GM23338 (cell line): ENCODE measurements around the gene DTL. TPM values are rescaled to one million over a fixed set of nuclear protein-coding genes. Genes with fewer than 3 reads are reported as not detected.

Experiments
- ATAC-seq: fragments of 200-7000 bp; cut with Tn5 transposase; 3 replicates; pipeline ENCODE4 v1.9.1; 2020
- DNase-seq: peaks from one replicate; pipeline ENCODE4 v3.0.0-alpha.2; 2015; ENCODE audit warnings: low spot score
- H2AFZ ChIP-seq: fragments of 200-600 bp; sonication (generic); 2 replicates; pipeline ENCODE4 v1.8.0; 2016; ENCODE audit warnings: antibody characterized with exemption, mild to moderate bottlenecking, moderate library complexity
- H3F3A ChIP-seq: fragments of 200-600 bp; sonication (generic); replicated peaks from 2 replicates; pipeline ENCODE4 v1.8.0; 2017; ENCODE audit warnings: antibody characterized with exemption, mixed run types, low read depth
- H3K27ac ChIP-seq: fragments of 200-600 bp; sonication (generic); 2 replicates; pipeline ENCODE4 v1.6.1; 2016; ENCODE audit warnings: low read depth
- H3K27me3 ChIP-seq: fragments of 200-600 bp; sonication (generic); 2 replicates; pipeline ENCODE4 v1.8.0; 2016; ENCODE audit warnings: mild to moderate bottlenecking, mixed run types, moderate library complexity; ENCODE audit not compliant: insufficient read depth
- H3K36me3 ChIP-seq: fragments of 200-600 bp; sonication (generic); 2 replicates; pipeline ENCODE4 v1.8.0; 2016; ENCODE audit warnings: mild to moderate bottlenecking; ENCODE audit not compliant: insufficient read depth
- H3K4me1 ChIP-seq: fragments of 200-600 bp; sonication (generic); 2 replicates; pipeline ENCODE4 v1.8.0; 2016; ENCODE audit warnings: mild to moderate bottlenecking, moderate library complexity; ENCODE audit not compliant: insufficient read depth
- H3K4me2 ChIP-seq: fragments of 200-600 bp; sonication (generic); 2 replicates; pipeline ENCODE4 v1.7.1; 2017; ENCODE audit warnings: mixed run types
- H3K4me3 ChIP-seq: fragments of 200-600 bp; sonication (generic); 2 replicates; pipeline ENCODE4 v1.6.1; 2016; ENCODE audit warnings: mixed run types
- H3K79me2 ChIP-seq: fragments of 200-600 bp; sonication (generic); replicated peaks from 2 replicates; pipeline ENCODE4 v1.8.0; 2017; ENCODE audit warnings: mild to moderate bottlenecking; ENCODE audit not compliant: insufficient read depth
- H3K9me2 ChIP-seq: fragments of 200-600 bp; sonication (generic); 2 replicates; pipeline ENCODE4 v1.8.0; 2017; ENCODE audit not compliant: insufficient read depth
- H4K20me1 ChIP-seq: fragments of 200-600 bp; sonication (generic); replicated peaks from 2 replicates; pipeline ENCODE4 v1.8.0; 2017; ENCODE audit warnings: mild to moderate bottlenecking; ENCODE audit not compliant: insufficient read depth
- H3K27ac Mint-ChIP-seq: 2 replicates; pipeline ENCODE4 v1.8.0; 2020; ENCODE audit warnings: inconsistent platforms, mild to moderate bottlenecking, moderate library complexity, mixed read lengths
- H3K27me3 Mint-ChIP-seq: 3 replicates; pipeline ENCODE4 v1.8.0; 2022; ENCODE audit warnings: low read depth, mild to moderate bottlenecking, moderate library complexity, mixed read lengths, inconsistent platforms; ENCODE audit not compliant: insufficient read depth, poor library complexity
- H3K36me3 Mint-ChIP-seq: 3 replicates; pipeline ENCODE4 v1.8.0; 2021; ENCODE audit warnings: low read depth, mild to moderate bottlenecking, inconsistent platforms, moderate library complexity, mixed read lengths
- H3K4me1 Mint-ChIP-seq: 3 replicates; pipeline ENCODE4 v1.8.0; 2020; ENCODE audit warnings: mild to moderate bottlenecking, inconsistent platforms, mixed read lengths
- H3K4me3 Mint-ChIP-seq: 3 replicates; pipeline ENCODE4 v1.8.0; 2021; ENCODE audit warnings: moderate library complexity, mild to moderate bottlenecking, inconsistent platforms, mixed read lengths
- H3K9me3 Mint-ChIP-seq: 3 replicates; pipeline ENCODE4 v1.8.0; 2020; ENCODE audit warnings: moderate library complexity, mild to moderate bottlenecking, inconsistent platforms, mixed read lengths
- CREB1 ChIP-seq: fragments of 250-450 bp; sonication (Bioruptor Pico); IDR thresholded peaks from 2 replicates; pipeline ENCODE4 v1.5.0; 2020; ENCODE audit warnings: low read depth, mild to moderate bottlenecking, moderate library complexity
- EZH2 ChIP-seq: fragments of 200-600 bp; sonication (generic); IDR thresholded peaks from one replicate; pipeline ENCODE4 v1.8.0; 2017; ENCODE audit warnings: antibody characterized with exemption, mild to moderate bottlenecking, low read depth; ENCODE audit not compliant: unreplicated experiment
- EZH2phosphoT487 ChIP-seq: fragments of 200-600 bp; sonication (generic); IDR thresholded peaks from one replicate; pipeline ENCODE4 v1.8.1; 2018; ENCODE audit warnings: antibody characterized with exemption; ENCODE audit not compliant: unreplicated experiment
- JUNB ChIP-seq: IDR thresholded peaks from one replicate; pipeline ENCODE4 v1.6.1; 2016; ENCODE audit warnings: antibody characterized with exemption; ENCODE audit not compliant: unreplicated experiment
- NANOG ChIP-seq: IDR thresholded peaks from 2 replicates; pipeline ENCODE4 v1.6.1; 2016; ENCODE audit warnings: antibody characterized with exemption, borderline replicate concordance
- POLR2AphosphoS5 ChIP-seq: IDR thresholded peaks from 2 replicates; pipeline ENCODE4 v1.6.1; 2016; ENCODE audit warnings: antibody characterized with exemption, low read depth
- STAT1 ChIP-seq: IDR thresholded peaks from one replicate; pipeline ENCODE4 v1.6.1; 2016; ENCODE audit warnings: antibody characterized with exemption; ENCODE audit not compliant: unreplicated experiment
- ZNF114 ChIP-seq: fragments of 250-450 bp; sonication (Bioruptor Pico); IDR thresholded peaks from 2 replicates; pipeline ENCODE4 v1.5.0; 2020; ENCODE audit warnings: mild to moderate bottlenecking, moderate library complexity
- ZNF331 ChIP-seq: fragments of 250-450 bp; sonication (Bioruptor Pico); IDR thresholded peaks from 2 replicates; pipeline ENCODE4 v1.5.0; 2020; ENCODE audit warnings: low read depth, mild to moderate bottlenecking, moderate library complexity
- polyA plus RNA-seq: library from polyadenylated mRNA; unstranded; fragments of >200 nt; fragmentation: Nextera tagmentation; extraction: Ambion mirVana; gene quantifications from 2 replicates; pipeline ENCODE4 v1.2.1, GENCODE V29; 2016
- total RNA-seq: library from RNA; depleted of rRNA; stranded (reverse); fragments of >200 nt; shearing (Covaris generic); gene quantifications from 2 replicates; pipeline ENCODE4 v1.2.3, GENCODE V29; 2014
- TF ChIP-seq, protein P1 (sequence below): fragments of 250-450 bp; sonication (Bioruptor Pico); IDR thresholded peaks from 2 replicates; pipeline ENCODE4 v1.5.0; 2020; ENCODE audit warnings: mild to moderate bottlenecking, moderate library complexity
- TF ChIP-seq, protein P2 (sequence below): IDR thresholded peaks from one replicate; pipeline ENCODE4 v1.6.1; 2018; ENCODE audit warnings: antibody characterized with exemption; ENCODE audit not compliant: unreplicated experiment
- TF ChIP-seq, protein P3 (sequence below): IDR thresholded peaks from 2 replicates; pipeline ENCODE4 v1.6.1; 2016; ENCODE audit warnings: antibody characterized with exemption
- TF ChIP-seq, protein P4 (sequence below), 2 experiments: fragments of 200-600 bp in 1 of 2; sonication (generic) in 1 of 2; conservative IDR thresholded peaks; 2 replicates each; pipeline versions ENCODE4 v1.5.1 to v1.6.1; 2016 to 2017; ENCODE audit warnings: antibody characterized with exemption in 2 of 2, low read depth in 2 of 2, mild to moderate bottlenecking in 2 of 2, moderate library complexity in 1 of 2

DTL gene
- total and polyA plus RNA-seq, 2 experiments from 2014 or later, result 26.5 to 58.8 TPM

DNA sequence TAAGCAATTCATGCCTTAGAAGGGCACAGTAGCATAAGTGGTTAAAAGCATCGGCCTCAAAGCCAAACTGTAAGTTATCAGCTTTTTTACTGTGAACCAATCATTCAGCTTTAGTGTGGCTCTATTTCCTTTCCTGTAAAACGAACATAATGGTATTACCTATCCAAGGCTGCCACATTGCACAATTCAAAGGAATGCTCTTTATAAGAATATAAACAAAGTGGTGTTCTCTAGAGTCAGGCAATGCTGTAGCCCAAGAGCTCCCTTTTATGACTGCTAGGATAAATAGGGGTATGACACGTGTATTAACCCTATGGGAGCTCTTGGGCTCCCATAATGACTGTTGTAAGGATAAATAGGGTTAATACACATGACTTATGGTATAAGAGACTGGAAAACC lies 25.5 kb upstream of the DTL start:
- no peaks in the 10 kb centered on the region for H3F3A ChIP-seq
- TF ChIP-seq, protein P1, sequence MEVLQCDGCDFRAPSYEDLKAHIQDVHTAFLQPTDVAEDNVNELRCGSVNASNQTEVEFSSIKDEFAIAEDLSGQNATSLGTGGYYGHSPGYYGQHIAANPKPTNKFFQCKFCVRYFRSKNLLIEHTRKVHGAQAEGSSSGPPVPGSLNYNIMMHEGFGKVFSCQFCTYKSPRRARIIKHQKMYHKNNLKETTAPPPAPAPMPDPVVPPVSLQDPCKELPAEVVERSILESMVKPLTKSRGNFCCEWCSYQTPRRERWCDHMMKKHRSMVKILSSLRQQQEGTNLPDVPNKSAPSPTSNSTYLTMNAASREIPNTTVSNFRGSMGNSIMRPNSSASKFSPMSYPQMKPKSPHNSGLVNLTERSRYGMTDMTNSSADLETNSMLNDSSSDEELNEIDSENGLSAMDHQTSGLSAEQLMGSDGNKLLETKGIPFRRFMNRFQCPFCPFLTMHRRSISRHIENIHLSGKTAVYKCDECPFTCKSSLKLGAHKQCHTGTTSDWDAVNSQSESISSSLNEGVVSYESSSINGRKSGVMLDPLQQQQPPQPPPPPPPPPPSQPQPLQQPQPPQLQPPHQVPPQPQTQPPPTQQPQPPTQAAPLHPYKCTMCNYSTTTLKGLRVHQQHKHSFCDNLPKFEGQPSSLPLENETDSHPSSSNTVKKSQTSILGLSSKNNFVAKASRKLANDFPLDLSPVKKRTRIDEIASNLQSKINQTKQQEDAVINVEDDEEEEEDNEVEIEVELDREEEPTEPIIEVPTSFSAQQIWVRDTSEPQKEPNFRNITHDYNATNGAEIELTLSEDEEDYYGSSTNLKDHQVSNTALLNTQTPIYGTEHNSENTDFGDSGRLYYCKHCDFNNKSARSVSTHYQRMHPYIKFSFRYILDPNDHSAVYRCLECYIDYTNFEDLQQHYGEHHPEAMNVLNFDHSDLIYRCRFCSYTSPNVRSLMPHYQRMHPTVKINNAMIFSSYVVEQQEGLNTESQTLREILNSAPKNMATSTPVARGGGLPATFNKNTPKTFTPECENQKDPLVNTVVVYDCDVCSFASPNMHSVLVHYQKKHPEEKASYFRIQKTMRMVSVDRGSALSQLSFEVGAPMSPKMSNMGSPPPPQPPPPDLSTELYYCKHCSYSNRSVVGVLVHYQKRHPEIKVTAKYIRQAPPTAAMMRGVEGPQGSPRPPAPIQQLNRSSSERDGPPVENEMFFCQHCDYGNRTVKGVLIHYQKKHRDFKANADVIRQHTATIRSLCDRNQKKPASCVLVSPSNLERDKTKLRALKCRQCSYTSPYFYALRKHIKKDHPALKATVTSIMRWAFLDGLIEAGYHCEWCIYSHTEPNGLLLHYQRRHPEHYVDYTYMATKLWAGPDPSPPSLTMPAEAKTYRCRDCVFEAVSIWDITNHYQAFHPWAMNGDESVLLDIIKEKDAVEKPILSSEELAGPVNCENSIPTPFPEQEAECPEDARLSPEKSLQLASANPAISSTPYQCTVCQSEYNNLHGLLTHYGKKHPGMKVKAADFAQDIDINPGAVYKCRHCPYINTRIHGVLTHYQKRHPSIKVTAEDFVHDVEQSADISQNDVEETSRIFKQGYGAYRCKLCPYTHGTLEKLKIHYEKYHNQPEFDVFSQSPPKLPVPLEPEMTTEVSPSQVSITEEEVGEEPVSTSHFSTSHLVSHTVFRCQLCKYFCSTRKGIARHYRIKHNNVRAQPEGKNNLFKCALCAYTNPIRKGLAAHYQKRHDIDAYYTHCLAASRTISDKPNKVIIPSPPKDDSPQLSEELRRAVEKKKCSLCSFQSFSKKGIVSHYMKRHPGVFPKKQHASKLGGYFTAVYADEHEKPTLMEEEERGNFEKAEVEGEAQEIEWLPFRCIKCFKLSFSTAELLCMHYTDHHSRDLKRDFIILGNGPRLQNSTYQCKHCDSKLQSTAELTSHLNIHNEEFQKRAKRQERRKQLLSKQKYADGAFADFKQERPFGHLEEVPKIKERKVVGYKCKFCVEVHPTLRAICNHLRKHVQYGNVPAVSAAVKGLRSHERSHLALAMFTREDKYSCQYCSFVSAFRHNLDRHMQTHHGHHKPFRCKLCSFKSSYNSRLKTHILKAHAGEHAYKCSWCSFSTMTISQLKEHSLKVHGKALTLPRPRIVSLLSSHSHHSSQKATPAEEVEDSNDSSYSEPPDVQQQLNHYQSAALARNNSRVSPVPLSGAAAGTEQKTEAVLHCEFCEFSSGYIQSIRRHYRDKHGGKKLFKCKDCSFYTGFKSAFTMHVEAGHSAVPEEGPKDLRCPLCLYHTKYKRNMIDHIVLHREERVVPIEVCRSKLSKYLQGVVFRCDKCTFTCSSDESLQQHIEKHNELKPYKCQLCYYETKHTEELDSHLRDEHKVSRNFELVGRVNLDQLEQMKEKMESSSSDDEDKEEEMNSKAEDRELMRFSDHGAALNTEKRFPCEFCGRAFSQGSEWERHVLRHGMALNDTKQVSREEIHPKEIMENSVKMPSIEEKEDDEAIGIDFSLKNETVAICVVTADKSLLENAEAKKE (CRISPR knock-in tag), result no peak
- TF ChIP-seq JUNB (no peak), EZH2phosphoT487 (no peak), EZH2 (no peak), NANOG (no peak), ZNF114 (CRISPR knock-in tag) (no peak), CREB1 (no peak), POLR2AphosphoS5 (no peak), ZNF331 (CRISPR knock-in tag) (no peak), STAT1 (no peak)
- TF ChIP-seq, protein P2, sequence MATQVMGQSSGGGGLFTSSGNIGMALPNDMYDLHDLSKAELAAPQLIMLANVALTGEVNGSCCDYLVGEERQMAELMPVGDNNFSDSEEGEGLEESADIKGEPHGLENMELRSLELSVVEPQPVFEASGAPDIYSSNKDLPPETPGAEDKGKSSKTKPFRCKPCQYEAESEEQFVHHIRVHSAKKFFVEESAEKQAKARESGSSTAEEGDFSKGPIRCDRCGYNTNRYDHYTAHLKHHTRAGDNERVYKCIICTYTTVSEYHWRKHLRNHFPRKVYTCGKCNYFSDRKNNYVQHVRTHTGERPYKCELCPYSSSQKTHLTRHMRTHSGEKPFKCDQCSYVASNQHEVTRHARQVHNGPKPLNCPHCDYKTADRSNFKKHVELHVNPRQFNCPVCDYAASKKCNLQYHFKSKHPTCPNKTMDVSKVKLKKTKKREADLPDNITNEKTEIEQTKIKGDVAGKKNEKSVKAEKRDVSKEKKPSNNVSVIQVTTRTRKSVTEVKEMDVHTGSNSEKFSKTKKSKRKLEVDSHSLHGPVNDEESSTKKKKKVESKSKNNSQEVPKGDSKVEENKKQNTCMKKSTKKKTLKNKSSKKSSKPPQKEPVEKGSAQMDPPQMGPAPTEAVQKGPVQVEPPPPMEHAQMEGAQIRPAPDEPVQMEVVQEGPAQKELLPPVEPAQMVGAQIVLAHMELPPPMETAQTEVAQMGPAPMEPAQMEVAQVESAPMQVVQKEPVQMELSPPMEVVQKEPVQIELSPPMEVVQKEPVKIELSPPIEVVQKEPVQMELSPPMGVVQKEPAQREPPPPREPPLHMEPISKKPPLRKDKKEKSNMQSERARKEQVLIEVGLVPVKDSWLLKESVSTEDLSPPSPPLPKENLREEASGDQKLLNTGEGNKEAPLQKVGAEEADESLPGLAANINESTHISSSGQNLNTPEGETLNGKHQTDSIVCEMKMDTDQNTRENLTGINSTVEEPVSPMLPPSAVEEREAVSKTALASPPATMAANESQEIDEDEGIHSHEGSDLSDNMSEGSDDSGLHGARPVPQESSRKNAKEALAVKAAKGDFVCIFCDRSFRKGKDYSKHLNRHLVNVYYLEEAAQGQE, result no peak
- TF ChIP-seq, protein P3, sequence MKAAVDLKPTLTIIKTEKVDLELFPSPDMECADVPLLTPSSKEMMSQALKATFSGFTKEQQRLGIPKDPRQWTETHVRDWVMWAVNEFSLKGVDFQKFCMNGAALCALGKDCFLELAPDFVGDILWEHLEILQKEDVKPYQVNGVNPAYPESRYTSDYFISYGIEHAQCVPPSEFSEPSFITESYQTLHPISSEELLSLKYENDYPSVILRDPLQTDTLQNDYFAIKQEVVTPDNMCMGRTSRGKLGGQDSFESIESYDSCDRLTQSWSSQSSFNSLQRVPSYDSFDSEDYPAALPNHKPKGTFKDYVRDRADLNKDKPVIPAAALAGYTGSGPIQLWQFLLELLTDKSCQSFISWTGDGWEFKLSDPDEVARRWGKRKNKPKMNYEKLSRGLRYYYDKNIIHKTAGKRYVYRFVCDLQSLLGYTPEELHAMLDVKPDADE, result no peak
- TF ChIP-seq, protein P4, sequence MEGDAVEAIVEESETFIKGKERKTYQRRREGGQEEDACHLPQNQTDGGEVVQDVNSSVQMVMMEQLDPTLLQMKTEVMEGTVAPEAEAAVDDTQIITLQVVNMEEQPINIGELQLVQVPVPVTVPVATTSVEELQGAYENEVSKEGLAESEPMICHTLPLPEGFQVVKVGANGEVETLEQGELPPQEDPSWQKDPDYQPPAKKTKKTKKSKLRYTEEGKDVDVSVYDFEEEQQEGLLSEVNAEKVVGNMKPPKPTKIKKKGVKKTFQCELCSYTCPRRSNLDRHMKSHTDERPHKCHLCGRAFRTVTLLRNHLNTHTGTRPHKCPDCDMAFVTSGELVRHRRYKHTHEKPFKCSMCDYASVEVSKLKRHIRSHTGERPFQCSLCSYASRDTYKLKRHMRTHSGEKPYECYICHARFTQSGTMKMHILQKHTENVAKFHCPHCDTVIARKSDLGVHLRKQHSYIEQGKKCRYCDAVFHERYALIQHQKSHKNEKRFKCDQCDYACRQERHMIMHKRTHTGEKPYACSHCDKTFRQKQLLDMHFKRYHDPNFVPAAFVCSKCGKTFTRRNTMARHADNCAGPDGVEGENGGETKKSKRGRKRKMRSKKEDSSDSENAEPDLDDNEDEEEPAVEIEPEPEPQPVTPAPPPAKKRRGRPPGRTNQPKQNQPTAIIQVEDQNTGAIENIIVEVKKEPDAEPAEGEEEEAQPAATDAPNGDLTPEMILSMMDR (conservative IDR thresholded peaks at IDR 0.05; ENCODE audit: low read depth in 2 of 2), result no peak
- H3K27me3 ChIP-seq, result no peaks in the 10 kb centered on the region
- no peak overlapping the region for H3K4me2 ChIP-seq
- H3K9me3 Mint-ChIP-seq, result peaks cover 4% of the 10 kb centered on the region; the same call in 1 of the 3 replicates
- H3K79me2 ChIP-seq, result no peaks in the 10 kb centered on the region
- ATAC-seq, result no peak
- H3K36me3 Mint-ChIP-seq, result peaks cover 22% of the 10 kb centered on the region; the same call in 2 of the 3 replicates
- no peak for DNase-seq
- H3K4me3 Mint-ChIP-seq, result no peak overlapping the region
- no peaks in the 10 kb centered on the region for H3K4me1 Mint-ChIP-seq
- H3K4me3 ChIP-seq, result no peak overlapping the region
- no peaks in the 10 kb centered on the region for H3K9me2 ChIP-seq
- H2AFZ ChIP-seq, result no peak overlapping the region
- no peak overlapping the region for H3K27ac Mint-ChIP-seq
- H3K4me1 ChIP-seq, result no peaks in the 10 kb centered on the region
- no peaks in the 10 kb centered on the region for H4K20me1 ChIP-seq
- no peaks in the 10 kb centered on the region for H3K36me3 ChIP-seq
- no peak overlapping the region for H3K27ac ChIP-seq
- no peaks in the 10 kb centered on the region for H3K27me3 Mint-ChIP-seq
